ENCODE data around the gene RAD51.

GRCh38 chr15:40664909-40665308 lies 30.1 kb upstream of the RAD51 start:
- no peak for TF ChIP-seq POLR2A (IDR thresholded peaks at IDR 0.05)
- no peak for TF ChIP-seq CTCF (IDR thresholded peaks at IDR 0.05)
